ENCODE measurements around the gene FKBP3. TPM values are rescaled to one million over a fixed set of nuclear protein-coding genes. Genes with fewer than 3 reads are reported as not detected.

Gene FKBP3
- total and polyA plus RNA-seq, 4 donors, result 30.6 to 76.5 (median 41.0) TPM

DNA sequence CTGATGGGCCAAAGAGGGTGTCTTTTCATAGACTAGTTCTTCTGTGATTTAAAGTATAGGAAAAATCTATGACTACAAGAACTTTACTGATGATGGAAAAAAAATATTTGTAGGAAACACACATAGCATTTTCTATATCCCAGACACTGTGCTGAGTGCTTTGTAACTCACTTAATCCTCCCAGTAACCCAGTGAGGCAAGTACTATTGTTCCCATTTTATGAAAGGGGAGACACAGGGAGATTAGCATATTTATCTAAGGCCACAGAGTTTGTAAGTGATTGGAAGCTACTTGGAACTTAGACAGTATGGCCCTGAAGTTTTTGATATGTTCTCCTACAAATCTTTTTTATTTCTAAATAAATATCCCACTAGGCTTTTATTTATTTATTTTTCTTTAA is 30.5 kb downstream of the FKBP3 start:
- ATAC-seq (ENCODE audit: insufficient read depth, low FRiP score) (no peak), DNase-seq (no peak)
- TF ChIP-seq CTCF (IDR thresholded peaks at IDR 0.05; ENCODE audit: control extremely low read depth, extremely low read depth), result no peak
- Histone ChIP-seq H3K9me3 (ENCODE audit: control insufficient read depth in 4 of 4, insufficient read depth in 3 of 4, low read length in 3 of 4) (no peaks in the 10 kb centered on the region), H3K36me3 (ENCODE audit: control insufficient read depth in 4 of 4, insufficient read depth in 4 of 4, low read length in 4 of 4) (peaks cover 9 to 31% (median 20%) of the 10 kb centered on the region in 4 donors), H3K9ac (ENCODE audit: insufficient read depth in 1 of 2, low read length in 2 of 2) (no peak overlapping the region), H3K27ac (ENCODE audit: low read depth in 1 of 2, low read length in 1 of 2) (no peak overlapping the region), H3K4me3 (no peak overlapping the region), H3K27me3 (ENCODE audit: control insufficient read depth in 3 of 3, insufficient read depth in 3 of 3, low read length in 2 of 3) (no peaks in the 10 kb centered on the region), H3K4me1 (ENCODE audit: control insufficient read depth in 5 of 5, insufficient read depth in 5 of 5, low read length in 5 of 5) (no peaks in the 10 kb centered on the region)

GRCh38 chr14:45096218-45096617 is 38.1 kb downstream of the FKBP3 start:
- ATAC-seq (ENCODE audit: insufficient read depth, low FRiP score) (no peak), DNase-seq (no peak)
- Histone ChIP-seq H3K27me3 (ENCODE audit: control insufficient read depth in 3 of 3, insufficient read depth in 3 of 3, low read length in 2 of 3) (no peaks in the 10 kb centered on the region), H3K9ac (ENCODE audit: insufficient read depth in 1 of 2, low read length in 2 of 2) (no peak overlapping the region), H3K4me3 (no peak overlapping the region), H3K27ac (ENCODE audit: low read depth in 1 of 2, low read length in 1 of 2) (no peak overlapping the region), H3K36me3 (ENCODE audit: control insufficient read depth in 4 of 4, insufficient read depth in 4 of 4, low read length in 4 of 4) (peaks cover 9 to 30% (median 21%) of the 10 kb centered on the region in 4 donors), H3K9me3 (ENCODE audit: control insufficient read depth in 4 of 4, insufficient read depth in 3 of 4, low read length in 3 of 4) (no peaks in the 10 kb centered on the region), H3K4me1 (ENCODE audit: control insufficient read depth in 5 of 5, insufficient read depth in 5 of 5, low read length in 5 of 5) (peaks cover 0 to 2% (median 0%) of the 10 kb centered on the region in 5 donors)
- 94 to 95% methylated on average over 4 of the region's 4 CpGs for WGBS, 2 donors
- TF ChIP-seq CTCF (IDR thresholded peaks at IDR 0.05; ENCODE audit: control extremely low read depth, extremely low read depth), result no peak

- Histone ChIP-seq H3K9ac (ENCODE audit: insufficient read depth in 1 of 2, low read length in 2 of 2) (no peak overlapping the region), H3K9me3 (ENCODE audit: control insufficient read depth in 4 of 4, insufficient read depth in 3 of 4, low read length in 3 of 4) (no peaks in the 10 kb centered on the region), H3K4me1 (ENCODE audit: control insufficient read depth in 5 of 5, insufficient read depth in 5 of 5, low read length in 5 of 5) (peaks cover 0 to 2% (median 0%) of the 10 kb centered on the region in 5 donors), H3K36me3 (ENCODE audit: control insufficient read depth in 4 of 4, insufficient read depth in 4 of 4, low read length in 4 of 4) (peaks cover 9 to 29% (median 17%) of the 10 kb centered on the region in 4 donors), H3K27ac (ENCODE audit: low read depth in 1 of 2, low read length in 1 of 2) (no peak overlapping the region), H3K27me3 (ENCODE audit: control insufficient read depth in 3 of 3, insufficient read depth in 3 of 3, low read length in 2 of 3) (no peaks in the 10 kb centered on the region), H3K4me3 (no peak overlapping the region)
- TF ChIP-seq CTCF (IDR thresholded peaks at IDR 0.05; ENCODE audit: control extremely low read depth, extremely low read depth), result no peak
- DNase-seq (no peak), ATAC-seq (ENCODE audit: insufficient read depth, low FRiP score) (no peak)
- WGBS, 2 donors, result 91 to 93% methylated on average over 4 of the region's 4 CpGs
Observed at GRCh38 chr14:45095143-45095542, 39.1 kb downstream of the FKBP3 start.

- peaks cover 8 to 21% (median 15%) of the 10 kb centered on the region in 4 donors for H3K36me3 ChIP-seq (ENCODE audit: control insufficient read depth in 4 of 4, insufficient read depth in 4 of 4, low read length in 4 of 4)
- WGBS, 2 donors, result 95 to 98% methylated on average over 2 of the region's 2 CpGs
- no peak for TF ChIP-seq CTCF (IDR thresholded peaks at IDR 0.05; ENCODE audit: control extremely low read depth, extremely low read depth)
- ATAC-seq (ENCODE audit: insufficient read depth, low FRiP score) (no peak), DNase-seq (no peak)
- H3K9ac ChIP-seq (ENCODE audit: insufficient read depth in 1 of 2, low read length in 2 of 2), result no peak overlapping the region
- H3K4me1 ChIP-seq (ENCODE audit: control insufficient read depth in 5 of 5, insufficient read depth in 5 of 5, low read length in 5 of 5), result peaks cover 0 to 3% (median 0%) of the 10 kb centered on the region in 5 donors
- H3K27me3 ChIP-seq (ENCODE audit: control insufficient read depth in 3 of 3, insufficient read depth in 3 of 3, low read length in 2 of 3), result no peaks in the 10 kb centered on the region
- no peaks in the 10 kb centered on the region for H3K9me3 ChIP-seq (ENCODE audit: control insufficient read depth in 4 of 4, insufficient read depth in 3 of 4, low read length in 3 of 4)
- no peak overlapping the region for H3K27ac ChIP-seq (ENCODE audit: low read depth in 1 of 2, low read length in 1 of 2)
- H3K4me3 ChIP-seq, result no peak overlapping the region
Observed at GRCh38 chr14:45094275-45094674, 40.0 kb downstream of the FKBP3 start.

Measured in lung (tissue), 12 donors.